DMS 273 treated with DMSO at 0.1 percent for 48 hours (cell line): ENCODE results near the gene HSP90AA1.
"Not testable (repeated sequence)": the region's sequence is repeated elsewhere in the genome, so short reads cannot be mapped to it uniquely, and the experiment has no call there.

Experiments
- DNase-seq: peaks from one replicate; lab custom pipeline; 2025; lab: John Stamatoyannopoulos, UW

HSP90AA1 gene

GRCh38 chr14:102086972-102087761, at the start of gene HSP90AA1:
HSP90AA1 (minus strand) TSS chr14:102087044; CDS start chr14:102086378, 666 bp downstream.
- DNase-seq: peak; percentile 71

- not testable (repeated sequence) for DNase-seq
Observed at GRCh38 chr14:102135456-102135855, 48.6 kb upstream of the HSP90AA1 start.

GRCh38 chr14:102134719-102135118, 47.9 kb upstream of the HSP90AA1 start:
- not testable (repeated sequence) for DNase-seq

- DNase-seq: not testable (repeated sequence)
Observed at GRCh38 chr14:102134021-102134420, 47.2 kb upstream of the HSP90AA1 start.

DNA sequence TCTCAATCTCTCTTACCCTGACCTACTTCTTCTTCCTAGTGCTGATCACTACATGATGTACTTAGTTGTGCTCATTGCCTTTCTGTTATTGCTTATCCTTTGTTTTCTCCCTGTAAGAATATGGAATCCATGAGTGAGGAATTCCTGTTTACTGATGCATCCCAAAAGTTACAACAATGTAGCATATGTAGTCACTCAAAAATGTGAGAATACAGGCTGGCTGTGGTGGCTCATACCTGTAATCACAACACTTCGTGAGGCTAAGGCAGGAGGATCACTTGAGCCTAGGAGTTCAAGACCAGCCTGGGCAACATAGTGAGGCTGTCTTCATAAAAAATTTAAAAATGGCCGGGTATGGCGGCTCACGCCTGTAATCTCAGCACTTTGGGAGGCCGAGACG, 44.9 kb upstream of the HSP90AA1 start:
- DNase-seq: no peak

DNA sequence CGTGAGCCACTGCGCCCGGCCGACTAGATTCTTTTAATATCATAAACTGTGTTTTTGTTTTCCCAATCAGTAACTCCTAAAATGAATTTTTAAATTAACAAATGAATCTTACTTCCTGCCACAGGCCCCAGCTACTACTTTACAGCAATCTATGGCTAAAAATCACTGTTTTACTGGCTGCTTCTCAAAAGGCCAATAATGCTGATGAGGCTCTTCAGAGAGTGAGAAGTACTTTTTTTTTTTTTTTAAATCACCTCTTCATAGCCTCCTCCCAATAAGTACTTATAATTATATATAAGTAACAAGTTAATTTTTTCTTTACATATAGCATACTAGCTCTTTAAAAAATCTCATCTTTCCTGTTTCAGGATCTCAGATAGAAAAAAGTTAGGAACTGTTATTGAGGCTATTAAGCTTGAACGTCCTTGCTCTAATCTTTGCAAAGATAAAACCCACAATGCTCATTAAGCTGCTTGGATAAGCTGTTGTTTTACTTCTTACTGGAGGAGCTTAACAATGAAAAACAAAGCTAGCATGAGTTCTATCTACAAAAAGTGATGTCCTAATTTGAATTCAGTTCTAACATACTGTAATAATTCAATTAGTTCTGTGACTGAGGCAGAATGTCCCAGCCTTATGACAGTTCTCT, 40.1 kb upstream of the HSP90AA1 start:
- DNase-seq: no peak

GRCh38 chr14:102125546-102125945, 38.7 kb upstream of the HSP90AA1 start:
- DNase-seq: no peak

- DNase-seq: no peak
Observed at GRCh38 chr14:102124419-102124818, 37.6 kb upstream of the HSP90AA1 start.

- no peak for DNase-seq
Observed at GRCh38 chr14:102121567-102121966, 34.7 kb upstream of the HSP90AA1 start.

DNA sequence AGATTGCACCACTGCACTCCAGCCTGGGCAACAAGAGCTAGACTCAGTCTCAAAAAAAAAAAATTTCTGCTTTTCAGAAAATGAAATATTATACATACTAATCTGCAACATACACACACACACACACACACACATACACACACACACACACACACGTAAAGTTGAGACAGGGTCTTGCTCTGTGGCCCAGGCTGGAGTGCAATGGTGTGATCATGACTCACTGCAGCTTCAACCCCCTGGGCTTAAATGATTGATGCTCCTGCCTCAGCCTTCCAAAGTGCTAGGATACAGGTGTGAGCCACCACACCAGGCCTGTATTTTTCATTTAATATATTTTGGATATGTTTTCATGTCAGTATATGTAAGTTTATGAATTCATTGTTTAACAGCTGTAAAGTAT, 34.0 kb upstream of the HSP90AA1 start:
- no peak for DNase-seq

- no peak for DNase-seq
Observed at GRCh38 chr14:102117852-102118251, 31.0 kb upstream of the HSP90AA1 start.

DNA sequence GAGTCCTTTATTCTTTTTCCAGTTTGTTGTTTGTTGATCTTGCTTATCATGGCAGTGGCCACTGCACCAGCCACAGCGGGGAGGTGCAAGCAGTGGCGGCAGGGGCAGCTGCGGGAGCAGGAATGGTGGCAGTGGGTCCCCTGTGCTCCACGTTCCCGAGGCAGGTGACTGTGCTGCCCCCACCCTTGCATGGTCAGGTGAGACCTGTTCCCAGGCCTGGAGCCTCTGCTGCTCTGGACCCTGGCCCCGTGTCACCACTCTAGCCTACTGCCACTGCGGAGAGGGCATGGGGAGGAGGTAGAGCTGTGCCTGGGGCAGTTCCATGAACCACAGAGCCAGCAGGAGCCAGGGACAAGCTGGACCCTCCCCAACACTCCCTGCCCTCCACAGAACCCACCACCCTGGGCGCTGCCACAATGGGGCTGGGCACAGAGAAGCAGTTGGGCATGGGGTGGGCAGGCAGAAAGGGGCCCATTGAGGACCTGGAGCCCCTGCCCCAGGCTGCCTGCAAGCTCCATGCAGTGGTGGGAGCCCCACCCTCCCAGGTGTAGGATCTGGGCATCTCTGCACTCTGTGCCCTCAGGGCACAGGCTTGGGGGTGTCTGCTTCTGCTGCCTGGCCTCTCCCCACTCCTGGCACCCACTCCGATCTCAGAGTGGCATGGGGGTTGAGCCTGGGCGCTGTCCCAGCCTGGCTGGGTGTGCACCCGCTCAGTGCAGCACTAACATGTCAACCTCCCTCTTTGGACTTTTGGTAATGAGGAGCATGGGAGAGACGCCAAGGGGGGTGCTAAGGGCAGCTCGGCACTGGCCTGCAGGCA, 29.7 kb upstream of the HSP90AA1 start:
- DNase-seq: no peak

DNA sequence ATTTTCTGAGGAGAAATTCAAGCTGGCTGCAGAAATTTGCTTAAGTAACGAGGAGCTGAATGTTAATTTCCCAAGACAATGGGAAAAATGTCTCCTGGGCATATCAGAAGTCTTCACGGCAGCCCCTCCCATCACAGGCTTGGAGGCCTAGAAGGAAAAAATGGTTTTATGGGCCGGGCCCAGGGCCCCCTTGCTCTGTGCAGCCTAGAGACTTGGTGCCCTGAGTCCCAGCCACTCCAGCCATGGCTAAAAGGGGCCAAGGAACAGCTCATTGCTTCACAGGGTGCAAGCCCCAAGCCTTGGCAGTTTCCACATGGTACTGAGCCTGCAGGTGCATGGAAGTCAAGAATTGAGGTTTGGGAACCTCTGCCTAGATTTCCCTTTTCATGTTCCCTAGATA, 24.3 kb upstream of the HSP90AA1 start:
- no peak for DNase-seq

- not testable (repeated sequence) for DNase-seq
Observed at GRCh38 chr14:102109332-102109731, 22.5 kb upstream of the HSP90AA1 start.

DNA sequence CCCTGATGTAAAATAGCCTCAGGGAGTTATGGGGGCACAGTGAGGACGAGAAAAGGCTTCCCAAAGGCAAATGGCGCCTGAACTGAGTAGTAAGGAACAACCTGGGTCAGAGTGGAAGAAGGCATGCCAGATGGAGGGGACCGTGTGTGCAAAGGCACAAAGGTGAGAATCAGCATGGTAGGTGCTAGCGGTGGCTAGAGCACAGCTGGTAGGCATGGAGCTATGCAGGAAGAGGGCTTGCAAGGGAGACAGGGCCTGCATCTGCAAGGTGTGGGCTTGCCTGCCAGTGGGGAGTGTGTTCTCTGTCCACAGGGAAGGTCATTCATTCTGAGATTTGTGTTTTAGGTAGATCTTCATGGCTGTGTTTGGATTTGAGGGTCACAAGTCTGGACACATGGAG, 18.5 kb upstream of the HSP90AA1 start:
- no peak for DNase-seq

GRCh38 chr14:102103062-102103695, 16.3 kb upstream of the HSP90AA1 start:
- DNase-seq: no peak

GRCh38 chr14:102097441-102098135, 10.7 kb upstream of the HSP90AA1 start:
- DNase-seq: no peak

- DNase-seq: no peak
Observed at GRCh38 chr14:102096569-102097188, 9.8 kb upstream of the HSP90AA1 start.

DNA sequence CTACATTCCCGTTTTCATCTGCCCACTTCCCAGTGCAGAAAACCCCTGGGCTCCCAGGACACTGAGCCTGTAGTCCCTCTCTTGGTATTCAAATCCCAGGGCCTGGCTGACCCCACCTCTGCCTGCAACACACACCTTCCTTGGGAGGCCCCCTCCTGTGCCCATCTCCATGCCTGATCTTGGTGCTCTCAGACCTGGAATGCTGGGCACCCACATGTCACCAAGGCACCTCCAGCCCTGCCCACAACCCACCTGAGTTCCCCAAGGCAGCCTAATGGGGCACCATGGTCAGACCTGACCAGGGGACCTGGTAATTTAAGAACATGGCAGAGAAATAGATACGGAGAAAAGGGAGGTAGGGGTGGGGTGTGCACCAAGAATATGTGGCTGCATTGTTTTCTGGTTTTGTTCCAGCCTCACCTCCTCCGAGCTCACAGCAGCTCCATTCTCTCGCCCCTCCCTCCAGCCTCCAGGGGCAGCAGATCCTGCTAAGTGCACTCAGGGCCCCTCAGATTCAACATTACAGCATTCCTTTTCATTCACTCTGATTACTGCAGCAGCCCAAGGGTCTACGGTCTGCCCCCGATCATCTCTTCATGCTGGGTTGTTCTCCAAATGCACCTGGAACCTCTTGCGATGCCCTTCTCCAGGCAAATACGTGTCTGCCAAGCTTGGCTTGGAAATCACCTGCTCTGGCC, 9.2 kb upstream of the HSP90AA1 start:
- no peak for DNase-seq

DNA sequence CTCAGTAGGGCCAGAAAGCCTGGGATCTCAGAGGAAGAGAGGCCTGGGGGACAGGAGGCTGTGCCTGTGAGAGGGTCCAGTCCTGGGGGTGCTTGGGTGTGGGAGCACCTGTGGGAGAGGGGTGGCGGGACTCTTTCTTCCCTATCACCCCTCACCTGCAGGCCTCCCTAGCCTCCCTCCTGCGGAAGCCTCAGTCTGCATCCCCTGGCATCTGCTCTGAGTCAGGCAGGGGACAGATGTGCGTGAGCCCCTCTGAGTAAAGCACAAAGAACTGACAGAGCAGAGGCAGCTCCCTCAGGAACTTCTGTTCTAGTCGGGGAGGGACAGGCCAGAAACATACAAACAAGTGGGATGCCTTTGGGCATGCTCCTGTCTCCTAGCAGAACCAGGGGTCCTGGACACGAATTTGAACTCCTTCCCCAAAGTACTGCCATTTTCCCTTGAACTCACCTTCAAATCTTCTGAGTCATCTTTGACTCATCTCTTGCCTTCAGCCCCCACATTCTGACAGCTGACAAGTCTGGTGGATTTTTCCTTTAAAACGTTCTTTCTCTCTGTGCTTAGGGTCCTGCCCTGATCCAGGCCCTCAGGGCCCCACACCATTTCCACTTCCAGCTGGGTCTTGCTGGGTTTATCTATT, 8.5 kb upstream of the HSP90AA1 start:
- DNase-seq: no peak
